Mesendoderm (in vitro differentiated cells): ENCODE results near the gene ATP8A1.

Experiments
- DNase-seq: peaks from one replicate; pipeline ENCODE4 v3.0.0; 2013
- H2AK5ac ChIP-seq: 2 replicates; pipeline ENCODE4 v1.6.1; 2013; ENCODE audit warnings: low read length, inconsistent platforms
- H2BK120ac ChIP-seq: 2 replicates; pipeline ENCODE4 v1.6.1; 2013; ENCODE audit warnings: low read depth, mild to moderate bottlenecking, low read length, moderate library complexity, mixed read lengths
- H2BK15ac ChIP-seq: replicated peaks from 2 replicates; pipeline ENCODE4 v1.6.1; 2013; ENCODE audit warnings: low read depth, mild to moderate bottlenecking, moderate library complexity
- H2BK5ac ChIP-seq: 2 replicates; pipeline ENCODE4 v1.6.1; 2013; ENCODE audit warnings: low read length, inconsistent platforms
- H3K18ac ChIP-seq: 2 replicates; pipeline ENCODE4 v1.6.1; 2013; ENCODE audit warnings: mild to moderate bottlenecking, low read length, mixed read lengths
- H3K23ac ChIP-seq: one replicate; pipeline ENCODE4 v1.6.1; 2013; ENCODE audit warnings: low read length
- H3K27ac ChIP-seq: 2 replicates; pipeline ENCODE4 v1.5.1; 2013; ENCODE audit warnings: low read depth, mild to moderate bottlenecking, inconsistent platforms, low read length, moderate library complexity
- H3K27me3 ChIP-seq: 2 replicates; pipeline ENCODE4 v1.6.1; 2013; ENCODE audit warnings: low read length, control low read depth, mild to moderate bottlenecking, inconsistent platforms; ENCODE audit not compliant: insufficient read depth, poor library complexity
- H3K36me3 ChIP-seq: 2 replicates; pipeline ENCODE4 v1.6.1; 2013; ENCODE audit warnings: low read length, inconsistent platforms; ENCODE audit not compliant: control insufficient read depth, insufficient read depth
- H3K4ac ChIP-seq: one replicate; pipeline ENCODE4 v1.6.1; 2013; ENCODE audit warnings: low read depth, mild to moderate bottlenecking, low read length, moderate library complexity
- H3K4me1 ChIP-seq: 2 replicates; pipeline ENCODE4 v1.6.1; 2013; ENCODE audit warnings: low read depth, low read length, inconsistent platforms; ENCODE audit not compliant: control insufficient read depth
- H3K4me2 ChIP-seq: 2 replicates; pipeline ENCODE4 v1.6.1; 2013; ENCODE audit warnings: low read length
- H3K4me3 ChIP-seq: 2 replicates; pipeline ENCODE4 v1.5.1; 2013; ENCODE audit warnings: mild to moderate bottlenecking, low read length
- H3K56ac ChIP-seq: one replicate; pipeline ENCODE4 v1.6.1; 2013; ENCODE audit warnings: low read length
- H3K79me1 ChIP-seq: 2 replicates; pipeline ENCODE4 v1.6.1; 2013; ENCODE audit warnings: low read length, inconsistent platforms
- H3K79me2 ChIP-seq: 2 replicates; pipeline ENCODE4 v1.6.1; 2013; ENCODE audit warnings: mild to moderate bottlenecking, low read length; ENCODE audit not compliant: control insufficient read depth, insufficient read depth
- H3K9ac ChIP-seq: 2 replicates; pipeline ENCODE4 v1.6.1; 2013; ENCODE audit warnings: low read length, inconsistent platforms
- H4K5ac ChIP-seq: one replicate; pipeline ENCODE4 v1.6.1; 2013; ENCODE audit warnings: low read length
- H4K8ac ChIP-seq: one replicate; pipeline ENCODE4 v1.6.1; 2013; ENCODE audit warnings: low read depth, mild to moderate bottlenecking, control low read depth, low read length, moderate library complexity
- WGBS: extraction: QIAGEN DNeasy Blood & Tissue Kit; methylation state at CpG from one replicate; pipeline ENCODE4 v1.1.7; 2013; ENCODE audit warnings: low lambda C conversion rate, missing lambda C conversion rate; ENCODE audit not compliant: insufficient coverage; ENCODE audit errors: extremely low coverage; 5-methylcytosine and 5-hydroxymethylcytosine counted together

The ATP8A1 gene

GRCh38 chr4:42547805-42548204 lies 109.1 kb downstream of the ATP8A1 start:
- Histone ChIP-seq H3K4me1 (no peaks in the 10 kb centered on the region), H3K4me2 (no peak overlapping the region), H3K79me2 (no peaks in the 10 kb centered on the region), H3K27ac (no peak overlapping the region), H2BK120ac (no peak overlapping the region), H3K9ac (no peak overlapping the region), H2AK5ac (no peak overlapping the region), H3K4me3 (no peak overlapping the region), H4K8ac (no peak overlapping the region), H3K18ac (no peak overlapping the region), H2BK5ac (no peak overlapping the region), H3K36me3 (no peaks in the 10 kb centered on the region), H3K23ac (no peak overlapping the region), H2BK15ac (no peak overlapping the region), H3K4ac (no peak overlapping the region), H3K27me3 (no peaks in the 10 kb centered on the region), H3K79me1 (no peaks in the 10 kb centered on the region), H3K56ac (no peak overlapping the region), H4K5ac (no peak overlapping the region)
- DNase-seq = peak; percentile 18
- WGBS = no CpG with 5 or more reads among the region's 3 CpGs

DNA sequence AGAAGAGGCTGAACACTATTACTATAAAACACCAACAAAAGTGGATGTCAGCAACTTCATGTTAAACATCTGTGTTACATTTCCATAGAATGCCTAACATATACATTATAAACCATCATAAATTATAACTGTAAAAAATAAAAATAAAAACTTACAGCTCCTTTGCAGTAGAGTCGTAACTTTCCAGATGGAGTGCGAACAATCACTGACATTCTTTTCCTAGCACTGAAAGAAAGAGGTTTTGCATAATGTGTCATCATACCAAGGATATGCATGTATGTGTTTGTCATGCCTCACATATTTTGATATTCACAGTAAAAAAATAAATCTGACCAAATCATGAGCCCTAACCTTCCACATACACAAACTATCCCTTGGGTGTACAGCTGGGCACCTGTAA lies 113.1 kb downstream of the ATP8A1 start:
- no CpG with 5 or more reads among the region's 2 CpGs for WGBS
- no peak for DNase-seq
- H3K23ac ChIP-seq = no peak overlapping the region
- no peaks in the 10 kb centered on the region for H3K79me2 ChIP-seq
- H4K8ac ChIP-seq = no peak overlapping the region
- no peak overlapping the region for H2BK5ac ChIP-seq
- H3K4me1 ChIP-seq = no peaks in the 10 kb centered on the region
- H3K4ac ChIP-seq = no peak overlapping the region
- H2BK120ac ChIP-seq = no peak overlapping the region
- no peaks in the 10 kb centered on the region for H3K79me1 ChIP-seq
- H3K18ac ChIP-seq = no peak overlapping the region
- H4K5ac ChIP-seq = no peak overlapping the region
- no peaks in the 10 kb centered on the region for H3K27me3 ChIP-seq
- no peak overlapping the region for H3K56ac ChIP-seq
- H3K36me3 ChIP-seq = no peaks in the 10 kb centered on the region
- H3K9ac ChIP-seq = no peak overlapping the region
- no peak overlapping the region for H3K27ac ChIP-seq
- H3K4me3 ChIP-seq = no peak overlapping the region
- H2BK15ac ChIP-seq = no peak overlapping the region
- no peak overlapping the region for H2AK5ac ChIP-seq
- no peak overlapping the region for H3K4me2 ChIP-seq

GRCh38 chr4:42543126-42543525 lies 113.8 kb downstream of the ATP8A1 start:
- Histone ChIP-seq H2BK15ac (no peak overlapping the region), H3K36me3 (no peaks in the 10 kb centered on the region), H2BK120ac (no peak overlapping the region), H3K27ac (no peak overlapping the region), H3K56ac (no peak overlapping the region), H2AK5ac (no peak overlapping the region), H3K4ac (no peak overlapping the region), H3K4me1 (no peaks in the 10 kb centered on the region), H3K9ac (no peak overlapping the region), H3K23ac (no peak overlapping the region), H3K27me3 (no peaks in the 10 kb centered on the region), H3K4me3 (no peak overlapping the region), H4K5ac (no peak overlapping the region), H3K79me1 (no peaks in the 10 kb centered on the region), H3K18ac (no peak overlapping the region), H4K8ac (no peak overlapping the region), H3K79me2 (no peaks in the 10 kb centered on the region), H3K4me2 (no peak overlapping the region), H2BK5ac (no peak overlapping the region)
- WGBS = no CpG with 5 or more reads among the region's 1 CpG
- DNase-seq = no peak

- Histone ChIP-seq H3K9ac (no peak overlapping the region), H3K18ac (no peak overlapping the region), H4K5ac (no peak overlapping the region), H3K4me3 (no peak overlapping the region), H3K23ac (no peak overlapping the region), H3K4ac (no peak overlapping the region), H3K36me3 (no peaks in the 10 kb centered on the region), H3K27ac (no peak overlapping the region), H4K8ac (no peak overlapping the region), H3K4me2 (no peak overlapping the region), H3K56ac (no peak overlapping the region), H2BK5ac (no peak overlapping the region), H2AK5ac (no peak overlapping the region), H3K79me1 (no peaks in the 10 kb centered on the region), H3K27me3 (no peaks in the 10 kb centered on the region), H3K4me1 (no peaks in the 10 kb centered on the region), H2BK15ac (no peak overlapping the region), H3K79me2 (no peaks in the 10 kb centered on the region), H2BK120ac (no peak overlapping the region)
- DNase-seq = no peak
- no CpG with 5 or more reads among the region's 1 CpG for WGBS
These were observed 115.3 kb downstream of the ATP8A1 start for GRCh38 chr4:42541647-42542046.

DNA sequence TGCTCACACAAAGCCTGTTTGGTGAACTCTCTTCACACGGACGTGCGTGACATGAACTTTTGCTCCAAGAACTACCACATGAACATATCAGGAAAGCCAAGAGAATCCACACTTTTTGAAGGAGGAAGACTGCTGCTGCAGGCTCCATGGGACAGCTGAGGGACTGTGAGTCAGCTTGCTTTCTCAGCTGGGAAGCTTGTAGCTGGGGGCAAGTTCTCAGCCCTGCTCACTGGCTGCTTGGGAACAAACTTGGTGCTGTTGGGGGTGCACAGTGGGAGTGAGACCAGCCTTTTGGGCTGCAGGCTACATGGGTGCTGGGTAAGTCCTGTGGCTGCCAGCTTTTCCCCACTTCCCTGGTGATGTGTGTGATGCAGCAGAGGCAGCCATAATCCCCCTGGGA lies 123.9 kb downstream of the ATP8A1 start:
- DNase-seq = no peak
- Histone ChIP-seq H3K18ac (no peak overlapping the region), H3K56ac (no peak overlapping the region), H3K4me3 (no peak overlapping the region), H4K8ac (no peak overlapping the region), H3K36me3 (no peaks in the 10 kb centered on the region), H3K27me3 (no peaks in the 10 kb centered on the region), H2BK15ac (no peak overlapping the region), H4K5ac (no peak overlapping the region), H3K27ac (no peak overlapping the region), H3K4ac (no peak overlapping the region), H3K4me1 (no peaks in the 10 kb centered on the region), H3K23ac (no peak overlapping the region), H2AK5ac (no peak overlapping the region), H3K79me2 (no peaks in the 10 kb centered on the region), H3K4me2 (no peak overlapping the region), H3K79me1 (no peaks in the 10 kb centered on the region), H2BK5ac (no peak overlapping the region), H3K9ac (no peak overlapping the region), H2BK120ac (no peak overlapping the region)
- no CpG with 5 or more reads among the region's 3 CpGs for WGBS

DNA sequence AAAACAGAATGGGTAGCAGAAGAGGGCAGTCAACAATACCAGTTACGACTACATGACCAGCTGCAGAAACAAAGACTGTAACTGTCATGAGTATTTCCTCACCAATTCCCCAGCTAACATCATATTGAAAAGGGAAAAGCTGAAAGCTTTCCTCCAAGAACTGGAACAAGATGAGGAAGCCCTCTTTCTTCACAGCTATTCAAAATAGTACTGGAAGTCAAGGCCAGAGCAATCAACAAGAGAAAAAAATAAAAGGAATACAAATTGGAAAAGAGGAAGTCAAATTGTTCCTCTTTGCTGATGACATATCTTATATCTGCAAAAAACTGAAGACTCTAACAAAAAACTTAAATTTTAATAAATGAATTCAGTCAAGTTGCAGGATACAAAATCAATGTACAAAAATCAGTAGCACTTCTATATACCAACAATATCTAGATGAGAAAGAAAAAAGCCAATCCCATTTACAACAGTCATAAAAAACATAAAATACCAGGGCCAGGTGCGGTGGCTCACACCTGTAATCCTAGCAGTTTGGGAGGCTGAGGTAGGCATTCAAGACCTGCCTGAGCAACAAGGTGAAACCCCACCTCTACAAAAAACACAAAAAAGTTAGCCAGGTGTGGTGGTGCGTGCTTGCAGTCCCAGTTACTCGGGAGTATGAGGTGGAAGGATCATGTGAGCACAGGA lies 125.4 kb downstream of the ATP8A1 start:
- Histone ChIP-seq H3K4ac (no peak overlapping the region), H3K4me2 (no peak overlapping the region), H3K4me3 (no peak overlapping the region), H3K27me3 (no peaks in the 10 kb centered on the region), H4K8ac (no peak overlapping the region), H3K27ac (no peak overlapping the region), H4K5ac (no peak overlapping the region), H3K79me2 (no peaks in the 10 kb centered on the region), H3K9ac (no peak overlapping the region), H3K18ac (no peak overlapping the region), H3K79me1 (no peaks in the 10 kb centered on the region), H3K4me1 (no peaks in the 10 kb centered on the region), H3K56ac (no peak overlapping the region), H2BK5ac (no peak overlapping the region), H2AK5ac (no peak overlapping the region), H3K36me3 (no peaks in the 10 kb centered on the region), H3K23ac (no peak overlapping the region), H2BK15ac (no peak overlapping the region), H2BK120ac (no peak overlapping the region)
- no CpG with 5 or more reads among the region's 4 CpGs for WGBS
- DNase-seq = no peak
